Prostate gland (tissue), 2 donors: ENCODE results near the gene NUDT8.
"Not testable (repeated sequence)": the region's sequence is repeated elsewhere in the genome, so short reads cannot be mapped to it uniquely, and the experiment has no call there.

Experiments used
- CTCF ChIP-seq, 4 experiments: fragments of 200-600 bp in 2 of 4; fragments of 450-650 bp in 2 of 4; sonication (generic) in 2 of 4; IDR thresholded peaks; 1 replicate in 3 of 4; 2 replicates in 1 of 4; pipeline ENCODE4 v1.5.1; 2016 to 2019; ENCODE audit warnings: antibody characterized with exemption in 4 of 4, mild to moderate bottlenecking in 2 of 4, moderate library complexity in 2 of 4
- POLR2A ChIP-seq: fragments of 450-650 bp; IDR thresholded peaks from one replicate; pipeline ENCODE4 v1.6.1; 2016; ENCODE audit warnings: antibody characterized with exemption, mild to moderate bottlenecking
- POLR2AphosphoS5 ChIP-seq: sonication (generic); formaldehyde crosslinking; IDR thresholded peaks from one replicate; pipeline ENCODE4 v1.6.1; 2017; ENCODE audit warnings: antibody characterized with exemption

- TF ChIP-seq CTCF (IDR thresholded peaks at IDR 0.05); POLR2A; POLR2AphosphoS5: not testable (repeated sequence)
These were observed 40.8 kb downstream of the NUDT8 start for GRCh38 chr11:67588899-67589415.
